ENCODE data around the gene SERPINI1. TPM values are rescaled to one million over a fixed set of nuclear protein-coding genes. Genes with fewer than 3 reads are reported as not detected.

SERPINI1 gene
- total RNA-seq, 1 experiment from 2014 or later = 6.0 TPM

DNA sequence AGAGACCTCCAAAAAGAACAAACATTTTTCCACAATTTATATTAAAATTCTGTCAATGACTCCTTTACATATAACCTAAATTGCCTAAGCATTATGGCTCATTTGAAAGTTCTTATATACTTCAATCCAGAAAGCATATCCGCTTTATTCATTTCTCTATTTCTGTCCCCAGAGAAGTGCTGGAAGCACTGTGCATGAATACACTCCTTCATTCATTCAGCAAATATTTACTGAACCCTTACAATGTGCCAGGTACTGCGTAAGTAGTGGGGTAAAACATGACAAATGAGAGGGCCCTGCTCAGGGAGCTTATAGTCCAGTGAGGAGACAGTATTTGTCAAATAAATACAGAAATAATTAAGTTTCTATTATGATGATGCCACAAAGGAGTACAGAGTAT, 4.1 kb upstream of the SERPINI1 start:
- H4K91ac ChIP-seq (ENCODE audit: insufficient read length, low read depth, low read length) = no peak overlapping the region
- no peak overlapping the region for H3K27ac ChIP-seq (ENCODE audit: insufficient read length, low read depth, low read length)
- H4K20me1 ChIP-seq (ENCODE audit: control insufficient read depth, insufficient read depth, insufficient read length) = no peaks in the 10 kb centered on the region
- H4K8ac ChIP-seq (replicated peaks; ENCODE audit: insufficient read length, low read depth, low read length) = no peak overlapping the region
- H2BK12ac ChIP-seq (ENCODE audit: insufficient read length, low read depth, low read length) = no peak overlapping the region
- no peak overlapping the region for H2AK5ac ChIP-seq (ENCODE audit: insufficient read length, low read length)
- H3K56ac ChIP-seq (ENCODE audit: insufficient read length, low read depth, low read length) = no peak overlapping the region
- no peak overlapping the region for H2BK120ac ChIP-seq (ENCODE audit: low read depth, low read length, poor library complexity, severe bottlenecking)
- Mint-ChIP-seq H3K27me3 (ENCODE audit: low read depth) (no peaks in the 10 kb centered on the region), H3K4me3 (no peak overlapping the region; a peak in 1 of 5 replicates), H3K36me3 (ENCODE audit: insufficient read depth in 1 of 3, low read depth in 3 of 3) (no peaks in the 10 kb centered on the region; a peak in 2 of 7 replicates), H3K9me3 (no peaks in the 10 kb centered on the region), H3K4me1 (peaks cover 45 to 51% of the 10 kb centered on the region in 2 experiments), H3K27ac (no peak overlapping the region; a peak in 1 of 7 replicates)
- H3T11ph ChIP-seq (ENCODE audit: low read length) = no peak overlapping the region
- no peak overlapping the region for H2BK20ac ChIP-seq (ENCODE audit: low read depth, low read length, poor library complexity, severe bottlenecking)
- H3K18ac ChIP-seq (ENCODE audit: insufficient read length, low read depth, low read length) = no peak overlapping the region
- TF ChIP-seq, protein P1, sequence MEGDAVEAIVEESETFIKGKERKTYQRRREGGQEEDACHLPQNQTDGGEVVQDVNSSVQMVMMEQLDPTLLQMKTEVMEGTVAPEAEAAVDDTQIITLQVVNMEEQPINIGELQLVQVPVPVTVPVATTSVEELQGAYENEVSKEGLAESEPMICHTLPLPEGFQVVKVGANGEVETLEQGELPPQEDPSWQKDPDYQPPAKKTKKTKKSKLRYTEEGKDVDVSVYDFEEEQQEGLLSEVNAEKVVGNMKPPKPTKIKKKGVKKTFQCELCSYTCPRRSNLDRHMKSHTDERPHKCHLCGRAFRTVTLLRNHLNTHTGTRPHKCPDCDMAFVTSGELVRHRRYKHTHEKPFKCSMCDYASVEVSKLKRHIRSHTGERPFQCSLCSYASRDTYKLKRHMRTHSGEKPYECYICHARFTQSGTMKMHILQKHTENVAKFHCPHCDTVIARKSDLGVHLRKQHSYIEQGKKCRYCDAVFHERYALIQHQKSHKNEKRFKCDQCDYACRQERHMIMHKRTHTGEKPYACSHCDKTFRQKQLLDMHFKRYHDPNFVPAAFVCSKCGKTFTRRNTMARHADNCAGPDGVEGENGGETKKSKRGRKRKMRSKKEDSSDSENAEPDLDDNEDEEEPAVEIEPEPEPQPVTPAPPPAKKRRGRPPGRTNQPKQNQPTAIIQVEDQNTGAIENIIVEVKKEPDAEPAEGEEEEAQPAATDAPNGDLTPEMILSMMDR (conservative IDR thresholded peaks at IDR 0.05) = no peak
- H3K4ac ChIP-seq (ENCODE audit: low read depth, low read length) = no peak overlapping the region
- H3K23me2 ChIP-seq (ENCODE audit: insufficient read length, low read depth, low read length, poor library complexity, severe bottlenecking) = no peaks in the 10 kb centered on the region
- no peak overlapping the region for H2AFZ ChIP-seq (ENCODE audit: low read length)
- H2BK15ac ChIP-seq (ENCODE audit: low read depth, low read length) = no peak overlapping the region
- no CpG with 5 or more reads among the region's 2 CpGs for WGBS (ENCODE audit: extremely low coverage, insufficient read length, low lambda C conversion rate)
- no peaks in the 10 kb centered on the region for H3K9me3 ChIP-seq (ENCODE audit: control insufficient read depth, low read depth, low read length)
- H3K79me1 ChIP-seq (ENCODE audit: insufficient read depth, low read depth, low read length, poor library complexity, severe bottlenecking) = peaks cover 2% of the 10 kb centered on the region
- H3K9ac ChIP-seq (ENCODE audit: extremely low read depth, insufficient read length, low read length) = no peak overlapping the region
- DNase-seq = no peak
- H3K27me3 ChIP-seq (ENCODE audit: insufficient read depth, low read length) = no peaks in the 10 kb centered on the region
- no peak overlapping the region for H3K14ac ChIP-seq (ENCODE audit: insufficient read depth, low read length)
- no peak overlapping the region for H3K23ac ChIP-seq (ENCODE audit: insufficient read length, low read depth, low read length)
- no peak overlapping the region for H2BK5ac ChIP-seq (ENCODE audit: insufficient read length, low read length)
- no peak overlapping the region for H4K5ac ChIP-seq (ENCODE audit: insufficient read length, low read depth, low read length)
- no peaks in the 10 kb centered on the region; the same call in 1 of the 2 replicates for H3K4me1 ChIP-seq (ENCODE audit: insufficient read depth, low read length)
- H3K4me2 ChIP-seq (ENCODE audit: insufficient read depth, insufficient read length, low read length) = no peak overlapping the region
- H3K79me2 ChIP-seq (ENCODE audit: insufficient read depth, low read length) = peaks cover 45% of the 10 kb centered on the region

Data from H9 (cell line).